Stimulated activated naive CD4-positive, alpha-beta T cell (primary cell): Measurements from ENCODE around the gene CADPS.

Experiments
- DNase-seq, 6 experiments: peaks; one replicate each; lab custom pipeline; 2025; lab: John Stamatoyannopoulos, UW

CADPS gene

GRCh38 chr3:62686503-62687294, 188.5 kb downstream of the CADPS start:
- DNase-seq: no peak

DNA sequence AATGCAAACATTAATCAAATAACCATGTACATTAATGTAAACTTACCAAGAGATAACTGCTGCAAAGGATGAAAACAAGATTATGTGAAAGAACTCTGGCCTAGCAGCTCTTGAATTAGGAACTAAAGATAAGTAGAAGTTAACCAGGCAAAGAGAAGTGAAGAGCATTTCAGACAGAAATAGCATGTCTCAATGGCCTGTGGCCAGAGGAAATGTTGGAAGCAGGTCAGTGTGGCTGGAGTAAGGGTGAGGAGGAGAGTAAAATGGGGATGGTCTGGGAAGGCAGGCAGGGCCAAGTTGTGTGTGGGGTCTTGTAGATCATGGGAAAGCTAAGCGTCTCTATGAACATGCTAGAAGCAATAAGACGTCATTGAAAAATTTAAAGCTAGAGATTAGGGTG, 192.4 kb downstream of the CADPS start:
- DNase-seq: no peak

GRCh38 chr3:62679988-62680387, 195.2 kb downstream of the CADPS start:
- DNase-seq: no peak

- no peak for DNase-seq
Observed at GRCh38 chr3:62678841-62679240, 196.4 kb downstream of the CADPS start.

- DNase-seq: no peak
Observed at GRCh38 chr3:62677926-62678325, 197.3 kb downstream of the CADPS start.

GRCh38 chr3:62676689-62677271, 198.4 kb downstream of the CADPS start:
- no peak for DNase-seq

GRCh38 chr3:62675492-62675891, 199.7 kb downstream of the CADPS start:
- DNase-seq: no peak

DNA sequence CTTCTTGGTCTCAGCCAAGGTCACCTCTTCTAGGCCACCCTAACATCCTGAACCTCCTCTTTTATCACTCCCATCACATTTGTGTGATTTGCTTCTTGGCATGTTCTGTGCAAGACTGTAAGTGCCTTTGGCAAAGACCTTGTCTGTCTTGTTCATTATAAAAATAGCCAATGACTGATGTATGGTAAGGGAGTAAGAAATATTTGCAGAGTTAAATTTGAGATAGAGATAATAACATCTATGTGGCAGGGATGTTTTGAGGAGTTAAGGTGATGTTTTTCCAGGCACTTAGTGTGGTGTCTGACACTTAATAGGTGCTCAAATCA, 202.3 kb downstream of the CADPS start:
- DNase-seq: no peak

DNA sequence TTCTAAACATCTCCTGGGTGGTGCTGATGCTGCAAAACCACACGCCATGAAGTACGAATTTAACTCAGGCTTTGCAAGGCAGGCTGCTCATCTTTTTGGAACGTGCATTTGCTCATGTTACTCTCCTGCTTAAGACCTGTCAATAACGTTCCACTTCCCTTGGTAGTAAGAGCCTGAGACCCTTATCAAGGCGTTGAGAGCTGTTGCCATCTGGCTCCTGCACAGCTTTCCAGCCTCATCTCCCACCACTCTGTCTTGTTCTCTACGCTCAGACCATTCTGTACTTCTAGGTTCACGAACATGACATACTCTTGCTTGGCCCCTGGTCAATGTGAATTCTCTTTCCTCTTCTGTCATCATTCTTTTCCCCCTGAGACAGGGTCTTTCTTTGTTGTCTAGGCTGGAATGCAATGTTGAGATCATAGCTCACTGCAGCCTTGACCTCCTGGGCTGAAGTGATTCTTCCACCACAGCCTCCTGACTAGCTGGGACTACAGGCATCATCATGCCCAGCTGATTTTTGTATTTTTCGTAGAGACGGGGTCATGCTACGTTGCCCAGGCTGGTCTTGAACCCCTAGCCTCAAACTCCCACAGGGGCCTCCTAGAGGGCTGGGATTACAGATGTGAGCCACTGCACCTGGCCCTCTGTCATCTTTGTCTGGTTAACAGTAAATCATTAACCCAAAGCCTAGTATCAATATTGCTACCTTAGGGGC, 202.8 kb downstream of the CADPS start:
- DNase-seq: no peak

- DNase-seq: no peak
Observed at GRCh38 chr3:62670351-62670750, 204.9 kb downstream of the CADPS start.

- no peak for DNase-seq
Observed at GRCh38 chr3:62669161-62669560, 206.1 kb downstream of the CADPS start.

GRCh38 chr3:62667714-62668113, 207.5 kb downstream of the CADPS start:
- no peak for DNase-seq

DNA sequence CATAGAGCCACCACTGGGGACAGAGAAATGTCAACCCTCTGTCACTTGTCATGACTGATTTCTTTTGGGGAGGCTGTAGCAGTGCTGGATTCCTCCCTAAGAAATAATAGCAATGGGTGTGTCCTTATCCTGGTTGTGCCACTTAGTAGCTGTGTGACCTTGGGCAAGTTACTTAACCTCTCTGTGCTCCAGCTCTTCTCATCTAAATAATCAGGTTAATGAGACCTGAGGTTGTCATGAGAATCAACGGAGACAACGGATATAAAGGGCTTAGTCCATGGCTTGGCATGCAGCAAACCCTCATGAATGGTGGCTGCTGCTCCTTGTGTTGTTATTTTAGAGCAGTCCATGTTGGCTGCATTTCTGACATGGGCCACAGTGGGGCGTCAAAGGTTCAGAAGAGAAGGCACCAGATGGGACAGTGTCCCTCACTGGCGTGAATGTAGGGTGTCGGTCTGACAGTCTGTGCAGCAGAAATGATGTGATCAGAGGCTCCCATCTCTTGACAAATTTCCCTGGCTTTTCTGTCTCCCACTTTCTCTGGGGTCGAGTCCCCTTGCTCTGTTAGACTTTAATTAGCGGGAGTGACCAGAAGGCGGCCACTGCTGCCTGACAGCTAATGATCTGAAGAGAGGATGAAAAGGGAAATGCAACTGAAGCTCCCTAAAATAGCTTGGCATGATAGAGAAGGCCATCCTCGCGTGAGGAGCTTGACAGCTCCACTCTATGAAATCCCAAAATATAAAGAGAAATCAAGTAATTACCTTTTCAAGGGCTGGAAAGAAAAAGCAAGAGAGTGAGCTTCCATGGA, 209.4 kb downstream of the CADPS start:
- no peak for DNase-seq

DNA sequence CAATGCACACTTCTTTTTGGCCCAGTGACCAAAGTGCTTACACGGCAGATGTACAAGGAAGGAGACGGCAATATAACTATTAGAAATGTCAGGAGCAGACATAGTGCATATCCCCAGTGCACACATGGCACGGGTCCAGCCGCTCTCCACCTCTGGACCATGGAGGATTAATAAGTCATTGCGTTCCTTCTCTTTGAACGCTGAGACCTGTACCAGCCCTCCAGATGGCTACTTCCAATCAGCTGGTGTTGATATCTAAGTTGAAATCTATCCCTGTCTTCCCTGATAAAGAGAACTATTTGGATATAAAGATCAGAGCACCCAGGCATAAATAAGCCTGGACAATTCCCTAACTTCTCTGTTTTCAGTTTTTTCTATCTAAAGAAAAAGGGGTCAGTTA, 212.5 kb downstream of the CADPS start:
- no peak for DNase-seq

GRCh38 chr3:62659660-62660059, 215.6 kb downstream of the CADPS start:
- DNase-seq: no peak

DNA sequence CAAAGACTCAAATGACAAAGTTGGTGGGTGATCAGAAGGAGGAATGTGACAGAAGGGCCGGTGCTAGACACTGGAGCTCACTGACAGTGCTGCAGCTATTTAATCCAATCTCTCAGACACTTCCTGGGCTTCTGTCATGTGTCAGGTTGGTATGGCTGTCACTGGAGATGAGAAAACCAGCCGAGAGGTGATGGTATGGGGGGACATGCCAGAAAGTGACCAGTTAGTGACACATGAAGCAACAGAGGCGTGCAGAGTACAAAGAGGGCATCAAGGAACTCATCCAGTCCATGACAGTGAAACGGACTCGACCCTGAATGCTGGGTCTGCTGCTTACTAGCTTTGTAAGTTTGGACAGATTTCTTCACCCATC, 219.5 kb downstream of the CADPS start:
- DNase-seq: no peak

- DNase-seq: no peak
Observed at GRCh38 chr3:62655056-62655690, 220.0 kb downstream of the CADPS start.

- DNase-seq: no peak
Observed at GRCh38 chr3:62653796-62654195, 221.4 kb downstream of the CADPS start.

DNA sequence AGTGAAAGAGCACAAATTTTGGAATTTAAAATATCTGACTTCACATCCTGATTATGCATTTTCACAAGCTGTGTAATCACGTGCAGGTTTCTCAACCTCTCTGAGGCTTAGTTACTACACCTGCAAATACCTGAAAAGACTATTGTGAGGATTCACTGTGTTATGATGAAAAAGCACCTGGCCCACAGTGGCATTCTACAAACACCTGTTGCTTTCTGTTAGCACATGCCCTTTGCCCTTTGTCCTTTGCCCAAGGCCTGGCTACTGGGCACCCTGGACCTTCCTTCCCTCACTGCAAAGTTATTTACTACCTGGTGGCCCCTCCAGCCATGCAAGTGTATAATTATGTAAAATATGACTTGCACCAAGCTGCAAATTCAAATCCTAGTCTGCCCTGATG, 227.5 kb downstream of the CADPS start:
- no peak for DNase-seq

- no peak for DNase-seq
Observed at GRCh38 chr3:62644493-62644892, 230.7 kb downstream of the CADPS start.

GRCh38 chr3:62638316-62638715, 236.9 kb downstream of the CADPS start:
- no peak for DNase-seq

DNA sequence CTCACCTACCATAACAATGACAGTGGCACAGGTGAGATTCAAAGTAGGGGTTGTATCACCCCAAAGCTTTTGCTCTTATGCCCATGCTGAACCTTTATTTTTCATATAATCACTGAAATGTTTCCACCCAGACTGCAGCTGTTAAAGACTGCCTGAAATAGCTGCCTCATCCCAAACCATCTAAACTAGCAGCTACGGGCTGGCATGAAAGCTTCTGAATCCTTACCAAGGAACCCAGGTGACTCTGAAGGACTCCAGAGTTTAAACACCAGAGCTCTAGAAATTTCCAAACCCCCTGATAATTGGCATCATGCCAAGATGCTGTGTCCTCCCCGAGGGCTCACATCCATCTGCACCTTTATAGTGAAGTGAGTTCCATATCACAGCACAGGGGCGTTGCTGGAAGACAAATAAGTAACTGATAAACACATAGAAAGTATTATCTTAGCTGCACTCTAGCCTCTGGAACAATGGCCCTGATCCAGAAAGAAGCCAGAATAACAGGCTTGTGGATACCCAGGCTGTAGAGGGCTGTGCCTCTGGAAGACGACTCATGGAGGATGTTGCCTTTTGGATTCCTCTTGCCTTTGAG, 238.9 kb downstream of the CADPS start:
- no peak for DNase-seq
